Testis (tissue), 3 donors: ENCODE measurements around the gene GNAS. TPM values are rescaled to one million over a fixed set of nuclear protein-coding genes. Genes with fewer than 3 reads are reported as not detected.
"Not testable (repeated sequence)": the region's sequence is repeated elsewhere in the genome, so short reads cannot be mapped to it uniquely, and the experiment has no call there.

Source experiments
- DNase-seq: peaks from one replicate; pipeline ENCODE4 v3.0.0-alpha.2; 2019
- H3K27ac ChIP-seq, 2 donors: fragments of 200-600 bp; sonication (generic); one replicate each; pipeline ENCODE4 v1.5.1; 2019
- H3K27me3 ChIP-seq: fragments of 200-600 bp; sonication (generic); one replicate; pipeline ENCODE4 v1.5.1; 2019
- H3K36me3 ChIP-seq: fragments of 200-600 bp; sonication (generic); one replicate; pipeline ENCODE4 v1.5.1; 2017; ENCODE audit warnings: low read depth; ENCODE audit errors: missing control alignments
- H3K4me1 ChIP-seq: fragments of 200-600 bp; sonication (generic); one replicate; pipeline ENCODE4 v1.5.1; 2019
- H3K4me3 ChIP-seq, 2 donors: fragments of 200-600 bp; sonication (generic); one replicate each; pipeline ENCODE4 v1.5.1; 2017 to 2019
- H3K9me3 ChIP-seq: fragments of 200-600 bp; sonication (generic); one replicate; pipeline ENCODE4 v1.5.1; 2017
- CTCF ChIP-seq, 3 experiments: fragments of 450-650 bp in 2 of 3; fragments of 200-600 bp in 1 of 3; sonication (generic) in 1 of 3; IDR thresholded peaks; one replicate each; pipeline ENCODE4 v1.5.1; 2016 to 2019; ENCODE audit warnings: antibody characterized with exemption in 3 of 3, mild to moderate bottlenecking in 2 of 3, moderate library complexity in 1 of 3
- POLR2A ChIP-seq: fragments of 450-650 bp; IDR thresholded peaks from one replicate; pipeline ENCODE4 v1.6.1; 2017; ENCODE audit warnings: antibody characterized with exemption, mild to moderate bottlenecking, moderate library complexity
- WGBS, 2 donors: methylation state at CpG; one replicate each; pipeline ENCODE4 v1.1.5; 2018; 5-methylcytosine and 5-hydroxymethylcytosine counted together
- intact Hi-C: fragments of 100-400 bp; cut with DNase I; formaldehyde crosslinking; loops from one replicate; pipeline ENCODE4 v1.15.1; 2023; ENCODE audit warnings: low total_unique reads
- polyA plus RNA-seq: library from polyadenylated mRNA; stranded (reverse); fragments of 350-450 nt; fragmentation: Illumina TruSeq; extraction: RNeasy Lipid Tissue Mini Kit (QIAGEN cat#74804); gene quantifications from one replicate; pipeline ENCODE4 v1.2.3, GENCODE V29; 2014; ENCODE audit warnings: low read depth, low replicate concordance; ENCODE audit not compliant: insufficient read depth
- total RNA-seq, 2 donors: library from RNA; depleted of rRNA; stranded (reverse); fragments of >200 nt; gene quantifications; one replicate each; pipeline ENCODE4 v1.2.3, GENCODE V29; 2016

The GNAS gene
- total and polyA plus RNA-seq, 3 donors from 2014 or later: 716 to 885 (median 880) TPM

GRCh38 chr20:58825450-58825849 lies 27.1 kb upstream of the GNAS start:
- 88 to 94% methylated on average over 6 of the region's 6 CpGs for WGBS, 2 donors
- TF ChIP-seq CTCF (IDR thresholded peaks at IDR 0.05) (no peak), POLR2A (no peak)
- H3K4me3 ChIP-seq: no peak overlapping the region
- H3K4me1 ChIP-seq: no peaks in the 10 kb centered on the region
- H3K27me3 ChIP-seq: no peaks in the 10 kb centered on the region
- intact Hi-C loops: loop anchor here (10.0 kb wide), 1 partner anchor 591 kb away; no protein-coding TSS in a partner anchor
- no peaks in the 10 kb centered on the region for H3K36me3 ChIP-seq
- H3K27ac ChIP-seq: no peak overlapping the region
- DNase-seq: no peak
- H3K9me3 ChIP-seq: no peaks in the 10 kb centered on the region

- Histone ChIP-seq H3K9me3 (no peaks in the 10 kb centered on the region), H3K4me3 (no peak overlapping the region), H3K27me3 (no peaks in the 10 kb centered on the region), H3K27ac (no peak overlapping the region), H3K36me3 (no peaks in the 10 kb centered on the region), H3K4me1 (no peaks in the 10 kb centered on the region)
- intact Hi-C loops: loop anchor here (10.0 kb wide), 1 partner anchor 591 kb away; no protein-coding TSS in a partner anchor
- WGBS, 2 donors: 83 to 89% methylated on average over 5 of the region's 5 CpGs
- DNase-seq: no peak
- no peak for TF ChIP-seq CTCF (IDR thresholded peaks at IDR 0.05)
- TF ChIP-seq POLR2A: no peak
Measured at GRCh38 chr20:58826271-58826670, 26.2 kb upstream of the GNAS start.

GRCh38 chr20:58828136-58828535 lies 24.4 kb upstream of the GNAS start:
- 88 to 92% methylated on average over 2 of the region's 2 CpGs for WGBS, 2 donors
- Histone ChIP-seq H3K27ac (no peak overlapping the region), H3K27me3 (no peaks in the 10 kb centered on the region), H3K4me1 (no peaks in the 10 kb centered on the region), H3K9me3 (no peaks in the 10 kb centered on the region), H3K36me3 (no peaks in the 10 kb centered on the region), H3K4me3 (no peak overlapping the region)
- intact Hi-C loops: loop anchor here (10.0 kb wide), 1 partner anchor 593 kb away; no protein-coding TSS in a partner anchor
- DNase-seq: no peak
- TF ChIP-seq POLR2A: no peak
- no peak for TF ChIP-seq CTCF (IDR thresholded peaks at IDR 0.05)

- not testable (repeated sequence) for H3K4me1 ChIP-seq, H3K9me3 ChIP-seq, DNase-seq, H3K4me3 ChIP-seq, H3K36me3 ChIP-seq, H3K27ac ChIP-seq, H3K27me3 ChIP-seq
- 88 to 97% methylated on average over 5 of the region's 5 CpGs for WGBS, 2 donors
- intact Hi-C loops: loop anchor here (10.0 kb wide), 1 partner anchor 594 kb away; no protein-coding TSS in a partner anchor
Measured at GRCh38 chr20:58828804-58829203, 23.7 kb upstream of the GNAS start.

GRCh38 chr20:58829531-58829941 lies 23.0 kb upstream of the GNAS start:
- H3K4me1 ChIP-seq: no peaks in the 10 kb centered on the region
- no peak overlapping the region for H3K4me3 ChIP-seq
- H3K27ac ChIP-seq: no peak overlapping the region
- no peak for DNase-seq
- no peak for TF ChIP-seq CTCF (IDR thresholded peaks at IDR 0.05)
- TF ChIP-seq POLR2A: no peak
- no peaks in the 10 kb centered on the region for H3K27me3 ChIP-seq
- intact Hi-C loops: loop anchor here (10.0 kb wide), 1 partner anchor 595 kb away; no protein-coding TSS in a partner anchor
- no peaks in the 10 kb centered on the region for H3K36me3 ChIP-seq
- H3K9me3 ChIP-seq: no peaks in the 10 kb centered on the region
- 84 to 90% methylated on average over 6 of the region's 6 CpGs for WGBS, 2 donors
